ENCODE results near the gene ALDOB.
"Not testable (repeated sequence)": the region's sequence is repeated elsewhere in the genome, so short reads cannot be mapped to it uniquely, and the experiment has no call there.

ALDOB gene

DNA sequence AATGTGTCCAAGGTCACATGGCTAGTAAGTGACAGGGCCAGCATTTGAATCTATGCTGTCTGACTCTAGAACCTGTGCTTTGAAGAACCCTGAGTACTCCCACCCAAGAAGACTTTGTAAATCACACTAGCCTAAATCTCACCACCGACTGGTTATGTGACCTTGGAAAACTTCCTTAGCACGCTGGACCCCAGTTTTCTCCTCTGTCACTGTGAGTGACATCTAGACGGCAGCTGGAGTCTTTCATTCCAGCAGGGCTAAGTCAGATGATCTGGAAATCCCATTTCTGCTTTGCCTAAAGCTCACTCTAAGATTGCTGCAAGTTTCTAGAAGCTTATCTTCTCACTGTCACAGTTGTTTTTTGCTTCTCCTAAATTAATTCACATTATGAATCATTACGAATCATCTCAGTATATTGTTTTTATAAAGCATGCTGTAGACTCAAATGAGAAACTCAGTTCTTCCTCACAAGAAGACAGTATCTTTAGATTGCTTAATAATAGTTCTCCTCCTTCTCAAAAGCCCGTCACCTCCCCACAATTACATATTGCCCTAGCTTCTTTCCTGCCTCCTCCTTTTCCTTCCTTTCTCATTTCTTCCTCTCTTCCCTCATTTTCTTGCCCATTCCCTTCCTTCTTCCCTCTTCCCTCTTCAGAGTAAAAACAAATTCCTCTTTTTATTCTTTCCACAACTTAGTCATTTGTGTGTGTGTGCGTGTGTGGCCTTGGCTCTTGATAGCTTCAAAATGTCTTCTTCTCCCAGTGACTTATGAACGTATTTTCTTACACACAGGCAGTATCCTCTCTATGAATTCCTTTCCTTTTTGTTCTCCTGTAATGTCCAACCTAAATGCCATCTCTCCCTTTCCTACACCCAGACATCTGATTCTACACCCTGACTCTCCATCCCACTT is 16.8 kb downstream of the ALDOB start:
- no peak for DNase-seq

DNA sequence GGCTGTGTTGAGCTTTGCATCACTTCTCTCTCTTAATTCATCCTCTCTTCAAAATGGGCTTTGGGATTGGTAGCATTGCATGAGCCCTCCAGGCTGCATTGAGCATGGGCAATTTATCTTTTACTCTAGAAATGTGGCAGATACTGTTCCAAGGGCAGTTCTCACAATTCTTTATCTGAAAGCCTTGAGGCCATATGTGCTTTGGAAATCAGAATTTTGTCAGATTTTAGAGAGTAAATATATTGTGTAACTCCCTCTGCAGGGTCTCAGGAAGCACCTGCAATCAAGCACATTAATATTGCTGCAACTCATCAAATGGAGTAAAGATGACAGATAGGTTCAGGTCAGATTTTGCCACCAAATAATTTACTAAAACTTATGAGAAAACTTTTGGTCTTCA is 17.6 kb downstream of the ALDOB start:
- no peak for DNase-seq

DNA sequence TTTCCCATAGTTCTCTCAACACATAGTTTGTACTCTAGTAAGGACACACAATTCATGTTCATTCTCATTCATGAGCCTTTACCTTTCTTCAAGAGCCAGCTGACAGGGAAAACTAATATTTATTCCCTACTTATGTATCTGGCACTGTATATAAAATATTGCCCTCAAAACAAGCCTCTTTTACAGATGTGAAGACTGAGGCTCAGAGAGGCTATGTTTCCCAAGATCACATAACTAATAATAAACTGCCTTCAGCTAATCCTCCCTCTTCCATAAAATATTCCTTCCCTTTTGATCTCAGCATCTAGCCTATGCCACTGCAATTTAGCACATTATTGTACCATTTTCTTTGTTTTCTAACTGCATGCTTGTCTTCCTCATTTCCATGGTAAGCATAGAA is 18.2 kb downstream of the ALDOB start:
- DNase-seq = no peak

DNA sequence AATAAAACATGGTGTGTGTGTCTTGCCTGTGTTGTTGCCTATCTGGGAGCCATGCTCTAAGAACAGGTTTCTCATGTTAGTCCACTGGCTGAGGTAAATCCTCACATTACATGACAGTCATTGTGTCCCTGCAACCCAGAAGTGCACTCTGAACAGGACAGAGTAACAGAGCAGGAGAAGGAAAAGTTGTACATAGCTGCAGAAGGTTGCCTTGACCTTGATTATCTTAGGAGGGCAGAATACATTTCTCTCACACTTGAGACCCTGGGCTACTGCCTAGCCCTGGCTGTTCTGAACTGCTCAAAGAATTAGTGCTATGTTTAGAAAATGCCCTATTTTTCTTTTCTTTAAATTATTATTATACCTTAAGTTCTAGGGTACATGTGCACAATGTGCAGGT is 20.0 kb downstream of the ALDOB start:
- DNase-seq = no peak

DNA sequence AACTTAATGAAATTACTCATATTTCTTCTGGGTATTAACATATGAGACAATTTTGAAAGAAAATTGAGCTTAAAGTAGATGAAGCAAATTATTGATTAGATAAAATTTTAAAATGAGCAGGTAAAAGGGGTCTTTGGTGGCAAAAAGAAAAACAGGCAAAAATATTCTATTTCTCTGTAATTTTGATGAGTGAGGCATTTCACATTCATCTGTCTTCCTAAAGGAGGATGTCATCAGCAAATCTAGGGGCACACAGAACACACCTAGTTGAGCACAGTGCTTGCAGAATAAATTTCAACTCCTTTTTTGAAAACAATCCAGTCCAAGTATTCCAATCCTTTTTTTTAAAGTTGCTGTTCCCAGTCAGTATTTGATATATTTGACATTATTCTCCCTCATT is 20.7 kb downstream of the ALDOB start:
- DNase-seq = no peak

DNA sequence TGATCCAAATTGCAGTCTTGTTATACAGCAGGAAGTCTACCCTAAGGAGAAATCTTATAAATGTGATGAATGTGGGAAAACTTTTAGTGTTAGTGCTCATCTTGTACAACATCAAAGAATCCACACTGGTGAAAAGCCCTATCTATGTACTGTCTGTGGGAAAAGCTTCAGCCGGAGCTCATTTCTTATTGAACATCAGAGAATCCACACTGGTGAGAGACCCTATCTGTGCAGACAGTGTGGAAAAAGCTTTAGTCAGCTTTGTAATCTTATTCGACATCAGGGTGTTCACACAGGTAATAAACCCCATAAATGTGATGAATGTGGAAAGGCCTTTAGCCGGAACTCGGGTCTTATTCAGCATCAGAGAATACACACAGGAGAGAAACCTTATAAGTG is 26.5 kb downstream of the ALDOB start:
- no peak for DNase-seq

DNA sequence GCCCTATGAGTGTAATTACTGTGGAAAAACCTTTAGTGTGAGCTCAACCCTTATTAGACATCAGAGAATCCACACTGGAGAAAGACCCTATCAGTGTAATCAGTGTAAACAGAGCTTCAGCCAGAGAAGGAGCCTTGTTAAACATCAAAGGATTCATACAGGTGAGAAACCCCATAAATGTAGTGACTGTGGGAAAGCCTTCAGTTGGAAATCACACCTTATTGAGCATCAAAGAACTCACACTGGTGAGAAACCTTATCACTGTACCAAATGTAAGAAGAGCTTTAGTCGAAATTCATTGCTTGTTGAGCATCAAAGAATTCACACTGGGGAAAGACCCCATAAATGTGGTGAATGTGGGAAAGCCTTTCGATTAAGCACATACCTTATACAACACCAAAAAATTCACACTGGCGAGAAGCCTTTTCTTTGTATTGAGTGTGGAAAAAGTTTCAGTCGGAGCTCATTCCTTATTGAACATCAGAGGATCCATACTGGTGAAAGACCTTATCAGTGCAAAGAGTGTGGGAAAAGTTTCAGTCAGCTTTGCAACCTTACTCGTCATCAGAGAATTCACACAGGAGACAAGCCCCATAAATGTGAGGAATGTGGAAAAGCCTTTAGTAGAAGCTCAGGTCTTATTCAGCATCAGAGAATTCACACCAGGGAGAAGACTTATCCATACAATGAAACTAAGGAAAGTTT is 27.0 kb downstream of the ALDOB start:
- no peak for DNase-seq

DNA sequence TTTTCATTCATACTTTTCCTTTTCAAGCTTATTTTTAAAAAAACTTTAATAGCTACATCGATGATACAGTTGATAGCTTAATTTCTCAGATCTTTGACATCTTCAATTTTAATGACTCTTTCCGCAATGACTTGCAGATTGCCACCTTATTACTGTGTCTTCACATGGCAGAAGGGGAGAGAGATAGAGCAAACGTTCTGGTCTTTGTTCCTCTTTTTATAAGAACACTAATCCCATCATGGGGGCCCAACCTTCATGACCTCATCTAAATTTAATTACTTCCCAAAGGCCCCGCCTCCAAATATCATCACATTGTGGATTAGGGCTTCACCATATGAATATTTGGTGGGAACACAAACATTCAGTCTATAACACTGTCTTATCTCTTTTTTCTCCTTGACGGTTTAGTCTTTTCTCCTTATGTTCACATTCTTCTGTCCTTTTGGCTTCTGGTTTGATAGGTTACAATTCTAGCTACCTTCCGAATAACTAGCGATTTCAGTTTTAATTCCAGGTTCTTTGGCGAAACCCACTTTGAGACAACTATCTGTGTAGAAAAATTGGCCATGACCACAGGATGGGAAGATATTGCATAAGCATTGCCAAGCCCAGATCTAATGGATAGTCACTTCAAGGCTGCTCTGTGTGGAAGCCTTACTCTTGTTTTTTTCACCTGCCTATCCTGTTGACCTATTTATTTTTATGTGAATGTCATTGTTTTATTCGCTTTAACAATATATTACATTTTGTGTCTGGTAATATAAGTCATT is 31.9 kb downstream of the ALDOB start:
- DNase-seq = no peak

DNA sequence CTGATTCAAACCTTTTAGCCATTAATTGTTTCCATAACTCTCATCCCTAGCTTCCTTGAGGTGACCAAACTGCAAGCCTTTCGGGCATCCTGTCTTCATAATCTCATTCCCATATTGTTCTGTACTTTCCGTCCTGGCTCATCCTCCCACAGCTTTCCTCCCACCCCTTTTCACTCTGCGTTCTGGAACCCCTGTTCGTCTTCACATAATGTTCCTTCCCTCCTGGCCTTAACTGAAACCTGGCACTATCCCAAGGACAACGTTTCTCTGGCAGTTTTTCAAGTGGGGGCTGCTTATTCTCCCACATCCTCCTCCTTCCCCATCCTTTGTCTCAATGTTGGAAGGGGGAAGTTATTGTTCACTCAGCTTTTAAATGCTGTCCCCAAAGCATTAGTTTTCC is 35.5 kb downstream of the ALDOB start:
- DNase-seq = no peak

DNA sequence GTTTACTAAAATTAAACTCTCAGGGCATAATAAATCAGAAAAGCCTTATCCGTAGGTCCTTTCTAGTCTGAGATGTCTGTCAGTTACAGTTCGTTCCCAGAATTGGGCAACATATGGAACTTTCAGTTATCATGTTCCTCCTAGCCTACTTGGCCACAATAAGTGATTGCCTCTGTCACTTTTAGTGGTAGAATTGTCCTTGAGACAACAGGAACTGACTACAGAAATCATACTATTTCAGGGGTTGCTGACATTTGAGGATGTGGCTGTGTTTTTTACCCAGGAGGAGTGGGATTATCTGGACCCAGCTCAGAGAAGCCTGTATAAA is 36.0 kb downstream of the ALDOB start:
- DNase-seq = no peak

DNA sequence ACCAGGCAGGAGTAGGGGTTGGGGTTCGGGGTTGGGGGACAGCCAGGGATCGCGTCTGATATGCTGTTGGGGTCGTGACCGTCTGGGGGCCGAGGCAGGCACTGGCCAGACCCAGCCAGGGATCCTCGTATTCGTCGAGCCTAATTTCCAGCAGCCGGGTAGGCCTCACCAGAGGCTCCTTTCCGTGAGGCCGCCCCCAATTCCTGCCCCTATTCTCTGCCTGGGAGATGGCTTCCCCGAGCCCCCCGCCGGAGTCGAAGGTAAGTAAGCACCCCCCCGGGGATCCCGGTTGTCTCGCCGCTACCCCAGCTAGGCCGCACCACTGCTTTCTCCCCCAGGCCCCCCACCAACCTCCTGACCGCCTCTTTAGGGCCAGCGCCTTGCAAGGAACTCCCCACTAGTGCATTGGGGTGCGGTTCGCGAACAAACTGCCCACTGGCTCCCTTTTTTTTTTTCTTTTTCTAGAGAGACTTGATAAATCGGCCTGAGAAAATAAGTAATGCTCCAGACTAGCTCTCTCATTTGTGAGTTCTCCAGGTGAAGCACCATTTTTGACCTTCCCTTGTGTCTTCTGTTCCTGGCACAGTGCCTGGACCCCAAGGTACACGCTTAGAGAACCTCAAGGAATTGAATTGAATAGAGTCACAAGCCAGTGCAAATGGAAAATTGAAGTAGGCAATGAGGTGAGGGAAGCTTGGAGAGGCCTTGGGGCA is 36.5 kb downstream of the ALDOB start:
- DNase-seq = no peak

DNA sequence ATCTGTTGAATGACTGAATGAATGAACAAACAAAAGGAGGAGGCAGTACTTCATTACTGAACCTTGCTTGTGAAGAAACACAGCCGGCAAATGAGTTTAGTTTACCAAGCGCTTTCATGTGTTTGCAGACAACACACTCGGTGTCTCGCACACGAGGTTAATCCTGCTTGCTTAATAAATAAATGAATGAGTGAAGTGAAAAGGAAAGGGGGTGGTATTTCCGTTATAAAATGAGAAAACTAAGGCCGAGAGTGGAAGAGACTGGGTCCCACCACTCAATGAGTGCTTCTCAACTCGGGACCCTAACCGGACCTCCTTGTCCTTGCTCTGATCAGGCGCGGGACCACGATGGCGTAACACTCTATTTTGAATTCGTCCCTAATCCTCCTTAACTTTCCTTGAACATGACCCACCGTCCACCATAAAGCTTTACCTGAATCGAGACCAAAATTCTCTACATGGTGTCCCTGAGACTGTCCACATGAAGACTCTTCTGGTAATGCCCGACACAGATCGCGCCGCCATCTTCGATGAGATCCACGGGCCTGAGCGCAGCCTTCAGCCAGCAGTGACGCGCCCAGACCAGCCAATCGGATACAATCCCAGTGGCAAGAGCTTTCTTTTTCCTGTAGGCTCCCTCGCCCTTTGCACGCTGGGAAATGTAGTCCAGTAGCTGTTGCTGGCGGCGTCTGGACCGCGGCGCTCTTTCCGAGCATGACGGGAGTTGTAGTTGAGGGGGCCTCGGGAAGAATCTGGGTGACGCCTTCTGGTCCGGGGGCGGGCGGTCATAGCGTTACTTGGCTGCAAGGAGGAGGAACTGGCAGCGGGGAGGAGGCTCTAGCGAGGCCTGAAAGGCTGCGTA is 37.3 kb downstream of the ALDOB start, which contains the start of the genes MRPL50 and ZNF189:
MRPL50 (minus strand) TSS at position 551 of the 862 bp plus-strand sequence; CDS start at position 525, 26 bp downstream.
ZNF189 (plus strand) TSS at position 784 of the 862 bp plus-strand sequence. CDS start 306 bp downstream, outside the sequence.
- DNase-seq = peak; percentile 99

DNA sequence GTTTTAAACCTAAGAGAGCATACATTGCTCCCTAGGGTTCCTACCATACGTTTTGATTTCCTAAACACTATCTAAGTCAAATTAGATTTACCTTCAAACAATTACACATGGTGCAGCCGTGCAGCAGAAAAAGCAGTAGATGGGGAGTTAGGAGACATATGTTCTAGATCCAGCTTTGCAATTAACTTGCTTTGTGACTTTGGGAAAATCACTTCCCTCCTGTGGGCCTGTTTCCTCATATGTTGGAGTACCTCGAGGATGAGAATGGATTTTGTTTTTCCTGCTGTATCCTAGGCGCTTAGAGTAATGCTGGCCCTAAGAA is 37.9 kb downstream of the ALDOB start:
- no peak for DNase-seq

DNA sequence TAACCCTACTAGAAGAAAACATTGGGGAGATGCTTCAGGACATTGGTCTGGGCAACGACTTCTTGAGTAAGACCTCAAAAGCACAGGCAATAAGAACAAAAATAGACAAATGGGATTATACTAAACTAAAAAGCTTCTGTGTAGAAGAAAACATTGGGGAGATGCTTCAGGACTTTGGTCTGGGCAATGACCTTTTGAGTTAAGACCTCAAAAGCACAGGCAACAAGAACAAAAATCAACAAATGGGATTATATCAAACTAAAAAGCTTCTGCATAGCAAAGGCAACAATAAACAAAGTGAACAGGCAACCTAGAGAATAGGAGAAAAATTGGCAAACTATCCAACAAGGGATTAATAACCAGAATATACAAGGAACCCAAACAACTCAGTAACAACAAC is 40.9 kb downstream of the ALDOB start:
- DNase-seq = no peak

DNA sequence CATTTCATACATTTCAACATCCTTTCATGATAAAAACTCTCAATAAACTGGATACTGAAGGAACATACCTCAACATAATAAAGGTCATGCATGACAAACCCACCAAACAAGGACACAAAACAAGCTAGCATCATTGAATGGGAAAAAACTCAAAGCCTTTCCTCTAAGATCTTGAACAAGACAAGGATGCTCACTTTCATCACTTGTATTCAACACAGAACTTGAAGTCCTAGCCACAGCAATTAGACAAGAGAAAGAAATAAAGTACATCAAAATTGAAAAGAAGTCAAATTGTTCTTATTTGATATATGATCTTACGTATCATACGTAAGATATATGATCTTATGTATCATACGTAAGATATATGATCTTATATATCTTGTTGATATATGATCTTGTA is 42.4 kb downstream of the ALDOB start:
- no peak for DNase-seq

DNA sequence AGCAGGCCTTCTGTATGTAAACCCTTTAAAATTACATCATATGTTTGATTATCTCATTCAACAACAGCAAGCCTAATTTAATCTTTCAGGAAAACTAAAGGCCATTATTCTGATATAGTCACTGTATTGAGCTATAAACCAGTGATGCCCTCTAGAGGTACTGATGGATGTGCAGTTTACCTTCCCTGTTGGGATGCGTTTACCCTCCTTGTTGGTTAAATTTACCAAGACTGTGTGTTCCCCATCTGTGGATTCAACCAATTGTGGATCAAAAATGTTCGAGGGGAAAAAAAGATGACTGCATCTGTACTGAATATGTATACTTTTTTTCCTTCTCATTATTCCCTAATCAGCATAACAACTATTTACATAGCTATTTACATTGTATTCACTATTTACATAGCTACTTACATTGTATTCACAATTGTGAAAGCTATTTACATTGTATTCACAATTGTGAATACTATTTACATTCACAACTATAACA is 47.0 kb downstream of the ALDOB start:
- no peak for DNase-seq

DNA sequence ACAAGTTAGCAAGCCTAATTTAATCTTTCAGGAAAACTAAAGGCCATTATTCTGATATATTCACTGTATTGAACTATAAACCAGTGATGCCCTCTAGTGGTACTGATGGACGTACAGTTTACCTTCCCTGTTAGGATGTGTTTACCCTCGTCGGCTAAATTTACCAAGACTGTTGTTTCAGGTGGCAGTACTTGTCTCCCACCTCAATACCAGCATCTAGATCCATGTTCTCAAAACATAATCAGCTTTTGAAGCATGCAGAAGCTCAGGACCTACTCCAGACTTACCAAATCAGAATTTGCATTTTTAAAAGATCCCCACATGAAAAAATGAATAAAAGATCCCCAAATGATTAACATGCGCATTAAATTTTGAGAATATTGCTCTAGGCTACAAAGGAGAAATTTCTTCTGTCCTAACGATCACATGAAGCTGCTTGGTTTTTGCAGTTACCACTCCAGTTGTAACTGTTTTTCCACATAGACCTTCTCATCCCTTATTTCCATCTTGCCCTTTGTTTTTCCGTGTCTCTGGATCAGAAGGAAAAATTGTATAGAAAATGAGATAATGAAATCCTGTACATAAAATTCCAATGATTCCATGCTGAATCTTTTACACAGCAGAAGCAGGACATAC is 47.6 kb downstream of the ALDOB start:
- no peak for DNase-seq

DNA sequence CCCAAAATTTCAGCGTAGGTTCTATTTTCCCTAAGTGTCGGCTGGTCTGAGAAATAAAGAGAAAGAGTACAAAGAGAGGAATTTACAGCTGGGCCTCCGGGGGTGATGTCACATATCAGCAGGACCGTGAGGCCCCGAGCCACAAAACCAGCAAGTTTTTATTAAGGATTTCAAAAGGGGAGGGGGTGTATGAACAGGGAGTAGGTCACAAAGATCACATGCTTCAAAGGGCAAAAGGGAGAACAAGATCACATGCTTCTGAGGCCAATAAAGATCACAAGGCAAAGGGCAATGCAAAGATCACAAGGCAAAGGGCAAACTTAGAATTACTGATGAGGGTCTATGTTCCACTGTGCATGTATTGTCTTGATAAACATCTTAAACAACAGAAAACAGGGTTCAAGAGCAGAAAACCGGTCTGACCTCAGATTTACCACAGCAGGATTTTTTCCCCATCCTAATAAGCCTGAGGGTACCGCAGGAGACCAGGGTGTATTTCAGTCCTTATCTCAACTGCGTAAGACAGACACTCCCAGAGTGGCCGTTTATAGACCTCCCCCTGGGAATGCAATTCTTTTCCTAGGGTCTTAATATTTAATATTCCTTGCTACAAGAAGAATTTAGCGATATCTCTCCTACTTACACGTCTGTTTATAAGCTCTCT is 50.6 kb downstream of the ALDOB start, which contains the start of gene BAAT:
BAAT (minus strand) TSS at position 134 of the 664 bp plus-strand sequence. CDS start 13,602 bp downstream, outside the sequence.
- DNase-seq = not testable (repeated sequence)

DNA sequence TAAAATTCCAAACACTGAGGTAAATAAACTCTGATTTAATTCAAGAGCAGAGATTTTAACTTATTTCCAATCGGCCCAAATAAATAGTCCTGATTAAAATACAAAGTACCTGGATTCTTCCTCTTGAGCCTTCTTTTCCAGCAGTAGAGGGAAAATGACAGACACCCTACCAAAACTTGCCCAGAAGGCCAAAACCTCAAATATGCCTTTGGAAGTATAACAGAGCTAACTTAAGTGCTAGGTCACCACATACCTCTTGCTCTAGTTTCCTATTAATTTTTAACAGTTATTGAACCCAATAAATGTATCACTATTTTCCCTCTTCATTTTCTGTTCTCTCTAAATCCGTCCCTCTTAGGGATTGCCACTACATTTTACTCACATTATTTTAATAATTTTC is 52.2 kb downstream of the ALDOB start:
- no peak for DNase-seq

DNA sequence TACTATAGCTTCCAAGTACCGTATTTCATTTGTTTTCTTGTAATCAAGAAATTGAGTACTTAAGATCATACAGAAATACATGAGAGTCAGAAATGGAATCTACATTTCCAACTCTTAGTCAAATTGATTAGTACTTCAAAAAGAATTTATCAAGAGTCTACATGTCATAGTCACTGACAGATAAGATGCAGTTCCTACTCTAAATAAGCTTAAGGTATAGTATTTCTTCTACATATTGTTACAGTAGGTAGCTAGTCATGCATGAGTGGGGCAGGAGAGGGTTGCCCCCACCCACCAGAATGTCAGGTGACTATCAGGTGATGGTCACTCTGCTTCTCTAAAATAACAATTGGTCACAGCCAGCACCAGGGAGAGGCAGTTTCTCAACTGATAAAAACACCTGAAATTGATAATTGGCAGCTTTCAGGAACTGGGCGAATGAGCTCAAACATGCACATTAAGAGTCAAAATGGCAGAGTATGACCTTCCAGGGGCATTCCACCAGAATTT is 53.7 kb downstream of the ALDOB start:
- DNase-seq = no peak

Measured in islet precursor cell (in vitro differentiated cells).